Large intestine (tissue), 1 donor: Measurements from ENCODE around the gene SERPING1. TPM values are rescaled to one million over a fixed set of nuclear protein-coding genes. Genes with fewer than 3 reads are reported as not detected.

Experiments
- polyA plus RNA-seq: library from polyadenylated mRNA; unstranded; fragments of 120-200 nt; gene quantifications from one replicate; pipeline ENCODE4 v1.2.1, GENCODE V29; 2013

Gene SERPING1
- polyA plus RNA-seq, 1 donor, result 48.9 TPM

Other genes starting within 250 kb of the SERPING1 start
- 0.07 TPM for gene PRG3, start 216.5 kb upstream of the SERPING1 start, polyA plus RNA-seq
- 0.24 TPM for gene PRG2, start 207.0 kb upstream of the SERPING1 start, polyA plus RNA-seq
- 13.4 TPM for gene SLC43A3, start 170.6 kb upstream of the SERPING1 start, polyA plus RNA-seq
- 0.60 TPM for gene RTN4RL2, start 137.2 kb upstream of the SERPING1 start, polyA plus RNA-seq
- gene SLC43A1, start 82.0 kb upstream of the SERPING1 start, polyA plus RNA-seq, result 16.0 TPM
- gene TIMM10, start 66.9 kb upstream of the SERPING1 start, polyA plus RNA-seq, result 29.8 TPM
- gene SMTNL1, start 60.1 kb upstream of the SERPING1 start, polyA plus RNA-seq, result 0.58 TPM
- 60.3 TPM for gene UBE2L6, start 30.0 kb upstream of the SERPING1 start, polyA plus RNA-seq
- 2.6 TPM for gene YPEL4, start 52.2 kb downstream of the SERPING1 start, polyA plus RNA-seq
- gene CLP1, start 60.1 kb downstream of the SERPING1 start, polyA plus RNA-seq, result 13.8 TPM
- 46.4 TPM for gene ZDHHC5, start 70.4 kb downstream of the SERPING1 start, polyA plus RNA-seq
- 14.4 TPM for gene MED19, start 114.5 kb downstream of the SERPING1 start, polyA plus RNA-seq
- 108 TPM for gene TMX2, start 114.9 kb downstream of the SERPING1 start, polyA plus RNA-seq
- gene SELENOH, start 143.8 kb downstream of the SERPING1 start, polyA plus RNA-seq, result 115 TPM
- 0.09 TPM for gene BTBD18, start 154.1 kb downstream of the SERPING1 start, polyA plus RNA-seq
- gene CTNND1, start 164.1 kb downstream of the SERPING1 start, polyA plus RNA-seq, result 224 TPM